Lung (tissue), 12 donors: ENCODE results near the gene MANSC4. TPM values are rescaled to one million over a fixed set of nuclear protein-coding genes. Genes with fewer than 3 reads are reported as not detected.
A peak's percentile ranks its signal among the peaks of the same experiment; 100 is the strongest.

ENCODE experiments used
- ATAC-seq: fragments of 200-7000 bp; cut with Tn5 transposase; one replicate; pipeline ENCODE4 v1.9.1; 2020; ENCODE audit warnings: moderate number of reproducible peaks; ENCODE audit not compliant: insufficient read depth, low FRiP score
- DNase-seq, 3 donors: peaks; one replicate each; pipeline ENCODE4 v3.0.0-alpha.2; 2013 to 2017
- H3K27ac ChIP-seq, 2 donors: one replicate each; pipeline ENCODE4 v1.5.1; 2013; ENCODE audit warnings: mild to moderate bottlenecking in 2 of 2, moderate library complexity in 2 of 2, control low read depth in 1 of 2, inconsistent platforms in 1 of 2, low read depth in 1 of 2, low read length in 1 of 2
- H3K27me3 ChIP-seq, 3 donors: one replicate each; pipeline ENCODE4 v1.5.1; 2013; ENCODE audit warnings: low read length in 2 of 3; ENCODE audit not compliant: control insufficient read depth in 3 of 3, insufficient read depth in 3 of 3
- H3K36me3 ChIP-seq, 4 donors: one replicate each; pipeline ENCODE4 v1.5.1; 2013; ENCODE audit warnings: low read length in 4 of 4, mild to moderate bottlenecking in 1 of 4, moderate library complexity in 1 of 4; ENCODE audit not compliant: control insufficient read depth in 4 of 4, insufficient read depth in 4 of 4
- H3K4me1 ChIP-seq, 5 donors: one replicate each; pipeline ENCODE4 v1.5.1; 2013; ENCODE audit warnings: low read length in 5 of 5, mild to moderate bottlenecking in 2 of 5, moderate library complexity in 1 of 5; ENCODE audit not compliant: control insufficient read depth in 5 of 5, insufficient read depth in 5 of 5
- H3K4me3 ChIP-seq: one replicate; pipeline ENCODE4 v1.5.1; 2013; ENCODE audit warnings: mild to moderate bottlenecking, control low read depth, moderate library complexity
- H3K9ac ChIP-seq, 2 donors: one replicate each; pipeline ENCODE4 v1.5.1; 2013; ENCODE audit warnings: low read length in 2 of 2, control low read depth in 1 of 2; ENCODE audit not compliant: insufficient read depth in 1 of 2
- H3K9me3 ChIP-seq, 4 donors: one replicate each; pipeline ENCODE4 v1.5.1; 2013; ENCODE audit warnings: low read length in 3 of 4, mild to moderate bottlenecking in 1 of 4, moderate library complexity in 1 of 4; ENCODE audit not compliant: control insufficient read depth in 4 of 4, insufficient read depth in 3 of 4
- WGBS, 2 donors: extraction: QIAGEN DNeasy Blood & Tissue Kit; methylation state at CpG; one replicate each; pipeline ENCODE4 v1.1.7; 2013; 5-methylcytosine and 5-hydroxymethylcytosine counted together
- polyA plus RNA-seq, 2 donors: library from polyadenylated mRNA; stranded (reverse); fragments of 200-250 nt; gene quantifications; one replicate each; pipeline ENCODE4 v1.2.1, GENCODE V29; 2013
- total RNA-seq, 2 donors: library from RNA; depleted of rRNA in 1 of 2; stranded (reverse); fragments of >200 nt in 1 of 2; gene quantifications; one replicate each; pipeline ENCODE4 v1.2.1, GENCODE V29; 2014 to 2021
- TF ChIP-seq, protein P1 (sequence below): IDR thresholded peaks from 2 replicates; pipeline ENCODE4 v1.5.1; 2012; ENCODE audit warnings: mild to moderate bottlenecking; ENCODE audit errors: control extremely low read depth, extremely low read depth
- donor health status: control.
- donor health status: control.
- donor health status: Bipolar disorder and iron deficiency.
- donor health status: healthy.
- donor health status: DM: yes; HTN: yes; CAD: no.

Gene MANSC4
- total and polyA plus RNA-seq, 4 donors, result not detected

DNA sequence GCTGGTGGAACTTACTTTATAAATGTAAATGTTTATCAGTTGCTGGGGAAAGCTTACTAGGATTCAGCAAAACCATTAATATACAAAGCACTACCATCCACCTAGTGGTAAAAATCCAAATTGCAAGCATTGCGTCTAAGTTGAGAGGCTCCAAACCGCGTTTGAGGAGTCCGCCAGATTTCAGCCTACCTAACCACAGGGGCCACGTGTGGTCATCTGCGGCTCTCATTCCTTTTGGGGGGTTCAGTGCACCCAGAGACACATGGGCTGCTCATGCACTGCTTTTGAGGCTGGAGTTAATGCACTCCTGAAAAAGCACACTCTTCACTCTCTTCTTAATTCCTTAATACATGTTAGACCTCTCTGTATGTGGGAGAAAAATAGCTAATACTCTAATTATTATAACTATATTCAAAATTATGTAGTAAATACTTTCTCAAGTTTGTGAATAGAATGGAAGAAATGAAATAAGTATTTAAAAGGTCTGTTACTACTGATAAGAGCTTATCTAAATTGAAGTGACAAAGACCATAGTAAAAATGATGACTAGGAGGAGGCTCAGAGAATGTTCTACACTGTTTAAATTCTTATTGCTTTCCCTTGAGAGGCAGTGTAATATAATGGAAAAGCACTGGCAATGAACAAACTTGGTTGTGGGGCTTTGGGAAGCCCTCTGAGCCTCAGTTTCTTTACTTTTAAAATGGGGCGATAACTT, 41.4 kb upstream of the MANSC4 start:
- Histone ChIP-seq H3K9me3 (no peaks in the 10 kb centered on the region), H3K4me1 (peaks cover 0 to 14% (median 0%) of the 10 kb centered on the region in 5 donors), H3K27ac (no peak overlapping the region), H3K27me3 (no peaks in the 10 kb centered on the region), H3K9ac (no peak overlapping the region), H3K4me3 (no peak overlapping the region), H3K36me3 (no peaks in the 10 kb centered on the region)
- TF ChIP-seq, protein P1, sequence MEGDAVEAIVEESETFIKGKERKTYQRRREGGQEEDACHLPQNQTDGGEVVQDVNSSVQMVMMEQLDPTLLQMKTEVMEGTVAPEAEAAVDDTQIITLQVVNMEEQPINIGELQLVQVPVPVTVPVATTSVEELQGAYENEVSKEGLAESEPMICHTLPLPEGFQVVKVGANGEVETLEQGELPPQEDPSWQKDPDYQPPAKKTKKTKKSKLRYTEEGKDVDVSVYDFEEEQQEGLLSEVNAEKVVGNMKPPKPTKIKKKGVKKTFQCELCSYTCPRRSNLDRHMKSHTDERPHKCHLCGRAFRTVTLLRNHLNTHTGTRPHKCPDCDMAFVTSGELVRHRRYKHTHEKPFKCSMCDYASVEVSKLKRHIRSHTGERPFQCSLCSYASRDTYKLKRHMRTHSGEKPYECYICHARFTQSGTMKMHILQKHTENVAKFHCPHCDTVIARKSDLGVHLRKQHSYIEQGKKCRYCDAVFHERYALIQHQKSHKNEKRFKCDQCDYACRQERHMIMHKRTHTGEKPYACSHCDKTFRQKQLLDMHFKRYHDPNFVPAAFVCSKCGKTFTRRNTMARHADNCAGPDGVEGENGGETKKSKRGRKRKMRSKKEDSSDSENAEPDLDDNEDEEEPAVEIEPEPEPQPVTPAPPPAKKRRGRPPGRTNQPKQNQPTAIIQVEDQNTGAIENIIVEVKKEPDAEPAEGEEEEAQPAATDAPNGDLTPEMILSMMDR, result peak; percentile 50
- ATAC-seq, result peak; percentile 74
- WGBS, 2 donors, result 14 to 15% methylated on average over 7 of the region's 7 CpGs
- DNase-seq, result peak; percentile 56 to 89 (median 88)

DNA sequence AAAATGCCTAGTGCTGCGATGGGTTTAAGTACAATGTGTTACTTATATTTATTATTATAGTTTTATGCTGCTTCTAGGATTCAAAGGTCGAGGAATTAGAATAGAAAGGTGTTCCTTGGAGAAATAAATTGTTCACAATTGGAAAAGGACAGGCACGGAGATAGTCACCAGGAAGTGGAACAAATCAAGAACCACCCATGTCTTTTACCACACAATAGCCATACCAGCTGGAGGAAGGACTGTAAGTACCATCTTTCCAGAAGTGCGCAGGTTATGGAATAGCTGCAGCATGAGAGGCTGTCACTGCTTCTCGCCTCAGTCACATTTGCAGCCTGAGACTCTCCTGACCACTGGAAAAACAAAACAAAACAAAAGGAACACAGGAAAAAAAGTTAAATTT, 40.5 kb upstream of the MANSC4 start:
- WGBS, 2 donors, result 80 to 83% methylated on average over 5 of the region's 5 CpGs
- ATAC-seq (no peak), DNase-seq (no peak)
- Histone ChIP-seq H3K27ac (no peak overlapping the region), H3K9me3 (no peaks in the 10 kb centered on the region), H3K4me3 (no peak overlapping the region), H3K27me3 (no peaks in the 10 kb centered on the region), H3K36me3 (no peaks in the 10 kb centered on the region), H3K9ac (no peak overlapping the region), H3K4me1 (peaks cover 0 to 14% (median 2%) of the 10 kb centered on the region in 5 donors)
- TF ChIP-seq, protein P1, result no peak

DNA sequence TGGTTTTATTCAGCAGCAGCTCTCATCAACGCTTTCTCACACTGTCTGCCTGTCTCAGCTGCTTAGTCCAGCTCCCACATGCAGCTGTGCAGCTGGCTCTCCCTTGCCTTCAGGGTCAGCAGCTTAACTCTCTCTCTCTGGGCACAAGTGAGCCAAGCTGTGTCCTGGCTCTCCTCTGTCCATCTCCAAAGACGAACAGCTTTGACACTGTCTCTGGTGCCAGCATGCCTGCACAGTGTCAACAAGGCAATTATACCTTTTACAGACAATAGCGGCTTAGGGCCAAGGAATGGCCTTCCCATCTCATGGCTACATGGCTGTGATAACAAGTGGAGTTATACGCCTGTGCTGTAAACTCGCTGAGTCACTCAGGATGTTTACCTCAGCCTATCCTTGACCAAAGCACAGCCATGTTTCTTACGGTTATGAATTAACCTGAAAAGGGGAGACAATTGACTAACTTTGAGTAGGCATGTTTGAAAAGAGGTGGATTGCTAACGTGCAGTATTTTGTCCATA, 38.4 kb upstream of the MANSC4 start:
- DNase-seq (peak; percentile 61 to 76 (median 72)), ATAC-seq (no peak)
- Histone ChIP-seq H3K27me3 (no peaks in the 10 kb centered on the region), H3K27ac (peak overlapping the region in 1 of 2 donors; percentile 34), H3K9ac (peak overlapping the region in 1 of 2 donors; percentile 20), H3K4me1 (peaks cover 0 to 14% (median 2%) of the 10 kb centered on the region in 5 donors), H3K4me3 (no peak overlapping the region), H3K9me3 (no peaks in the 10 kb centered on the region), H3K36me3 (no peaks in the 10 kb centered on the region)
- WGBS, 2 donors, result 60 to 64% methylated on average over 7 of the region's 7 CpGs
- TF ChIP-seq, protein P1, result no peak
